Measurements from ENCODE around the gene RABGAP1.

Gene RABGAP1

GRCh38 chr9:123115146-123115913 lies 174.5 kb downstream of the RABGAP1 start:
- no peak for DNase-seq

- DNase-seq = no peak
These were observed 175.2 kb downstream of the RABGAP1 start for GRCh38 chr9:123116036-123116435.

- no peak for DNase-seq
These were observed 178.7 kb downstream of the RABGAP1 start for GRCh38 chr9:123119566-123119965.

GRCh38 chr9:123120131-123120530 lies 179.3 kb downstream of the RABGAP1 start:
- DNase-seq = no peak

GRCh38 chr9:123120953-123121352 lies 180.1 kb downstream of the RABGAP1 start:
- no peak for DNase-seq

- no peak for DNase-seq
These were observed 180.6 kb downstream of the RABGAP1 start for GRCh38 chr9:123121457-123121856.

- DNase-seq = no peak
These were observed 186.8 kb downstream of the RABGAP1 start for GRCh38 chr9:123127512-123128075.

GRCh38 chr9:123128591-123128990 lies 187.8 kb downstream of the RABGAP1 start:
- no peak for DNase-seq

- DNase-seq = no peak
These were observed 188.6 kb downstream of the RABGAP1 start for GRCh38 chr9:123129423-123129822.

GRCh38 chr9:123131258-123131657 lies 190.4 kb downstream of the RABGAP1 start:
- DNase-seq = no peak

GRCh38 chr9:123131993-123132392 lies 191.2 kb downstream of the RABGAP1 start:
- no peak for DNase-seq

GRCh38 chr9:123132696-123133095 lies 191.9 kb downstream of the RABGAP1 start:
- no peak for DNase-seq

GRCh38 chr9:123135430-123135829 lies 194.6 kb downstream of the RABGAP1 start:
- no peak for DNase-seq

- no peak for DNase-seq
These were observed 197.3 kb downstream of the RABGAP1 start for GRCh38 chr9:123138163-123138562.

- no peak for DNase-seq
These were observed 208.2 kb downstream of the RABGAP1 start for GRCh38 chr9:123149067-123149466.

- DNase-seq = no peak
These were observed 210.1 kb downstream of the RABGAP1 start for GRCh38 chr9:123150708-123151503.

All from activated CD4-positive, CD25-positive, alpha-beta regulatory T cell (primary cell).